GM19099 (cell line): ENCODE results near the gene FAM241A.

Source experiments
- POLR2A ChIP-seq: IDR thresholded peaks from 3 replicates; pipeline ENCODE4 v1.6.1; 2011; ENCODE audit warnings: low read depth; ENCODE audit not compliant: insufficient read length; ENCODE audit errors: extremely low read depth

Gene FAM241A

DNA sequence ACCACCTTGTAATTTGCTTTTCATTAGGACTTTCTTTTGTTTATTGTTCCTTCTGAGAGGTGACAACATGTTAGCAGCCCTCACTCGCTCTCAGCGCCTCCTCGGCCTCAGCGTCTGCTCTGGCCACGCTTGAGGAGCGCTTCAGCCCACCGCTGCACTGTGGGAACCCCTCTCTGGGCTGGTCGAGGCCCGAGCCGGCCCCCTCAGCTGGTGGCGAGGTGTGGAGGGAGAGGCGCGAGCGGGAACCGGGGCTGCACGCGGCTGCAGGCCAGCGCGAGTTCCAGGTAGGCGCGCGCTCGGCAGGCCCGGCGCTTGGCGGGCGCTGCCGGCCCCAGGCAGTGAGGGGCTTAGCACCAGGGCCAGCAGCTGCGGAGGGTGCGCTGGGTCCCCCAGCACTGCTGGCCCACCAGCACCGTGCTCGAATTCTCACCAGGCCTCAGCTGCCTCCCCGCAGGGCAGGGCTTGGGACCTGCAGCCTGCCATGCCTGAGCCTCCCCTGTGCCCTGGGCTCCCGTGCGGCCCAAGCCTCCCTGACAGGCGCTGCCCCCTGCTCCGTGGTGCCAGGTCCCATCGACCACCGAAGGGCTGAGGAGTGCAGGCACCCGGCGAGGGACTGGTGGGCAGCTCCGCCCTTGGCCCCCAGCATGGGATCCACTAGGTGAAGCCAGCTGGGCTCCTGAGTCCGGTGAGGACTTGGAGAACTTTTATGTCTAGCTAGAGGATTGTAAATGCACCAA lies 77.1 kb downstream of the FAM241A start:
- no peak for TF ChIP-seq POLR2A

DNA sequence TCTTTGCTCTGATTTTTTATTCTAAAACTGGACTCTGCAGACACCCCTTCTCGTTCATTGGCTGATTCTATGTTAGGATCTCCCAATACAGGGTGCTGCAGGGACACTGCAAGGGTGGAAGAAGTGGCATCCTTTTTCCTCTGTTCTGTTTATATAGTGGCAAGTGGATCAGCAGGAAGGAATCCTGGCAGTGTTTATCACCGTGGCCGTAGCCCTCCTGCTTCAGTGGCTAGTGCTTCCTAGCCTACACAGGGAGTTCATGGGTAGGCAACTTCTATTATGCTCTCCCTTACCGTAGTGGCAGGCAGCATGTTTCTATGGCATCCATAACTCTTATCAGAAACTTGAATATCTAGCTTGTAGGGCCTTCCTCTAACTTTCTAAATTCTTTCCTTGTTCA lies 79.9 kb downstream of the FAM241A start:
- no peak for TF ChIP-seq POLR2A

DNA sequence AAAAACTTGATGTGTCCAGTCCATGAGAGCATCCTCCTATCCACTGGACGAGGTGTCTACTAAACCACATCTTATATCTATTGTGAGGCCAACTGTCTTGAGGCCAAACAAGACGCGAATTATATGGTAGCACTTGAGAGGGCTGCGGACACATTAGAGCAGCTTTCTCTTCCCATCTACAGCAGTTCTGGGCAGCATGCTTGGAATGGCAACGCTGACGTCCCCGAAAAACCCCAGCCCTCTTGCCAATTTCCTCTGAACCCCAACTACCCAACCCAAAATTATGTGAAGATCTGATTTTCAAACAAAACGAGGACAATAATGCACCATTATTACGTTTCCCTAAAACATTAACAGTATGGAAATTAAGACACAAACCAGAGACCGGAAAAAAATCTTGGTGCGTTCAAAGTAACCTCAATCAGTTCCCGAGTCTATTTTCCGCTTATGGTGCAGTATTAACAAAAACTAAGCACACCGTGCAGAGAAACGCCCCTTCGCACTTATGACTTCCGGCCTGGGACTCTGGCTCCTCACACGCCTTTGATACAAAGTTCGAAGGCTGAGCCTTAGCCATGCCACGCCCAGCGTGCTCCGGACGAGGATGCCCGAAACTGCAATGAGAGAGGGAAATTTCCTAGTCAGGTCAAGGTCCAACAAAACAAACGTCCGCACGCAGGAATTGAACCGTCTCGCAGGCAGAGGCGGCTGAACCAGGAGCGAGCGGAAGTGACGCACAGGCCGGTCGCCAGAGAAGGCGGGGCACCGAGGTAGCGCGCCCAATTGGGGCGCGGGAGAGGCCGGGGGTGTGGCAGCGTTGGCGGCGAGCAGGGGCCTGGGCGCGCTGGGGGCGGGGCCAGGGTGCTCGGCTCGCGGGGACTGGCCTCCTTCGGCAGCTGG lies 85.9 kb downstream of the FAM241A start:
- TF ChIP-seq POLR2A: peak; percentile 73

DNA sequence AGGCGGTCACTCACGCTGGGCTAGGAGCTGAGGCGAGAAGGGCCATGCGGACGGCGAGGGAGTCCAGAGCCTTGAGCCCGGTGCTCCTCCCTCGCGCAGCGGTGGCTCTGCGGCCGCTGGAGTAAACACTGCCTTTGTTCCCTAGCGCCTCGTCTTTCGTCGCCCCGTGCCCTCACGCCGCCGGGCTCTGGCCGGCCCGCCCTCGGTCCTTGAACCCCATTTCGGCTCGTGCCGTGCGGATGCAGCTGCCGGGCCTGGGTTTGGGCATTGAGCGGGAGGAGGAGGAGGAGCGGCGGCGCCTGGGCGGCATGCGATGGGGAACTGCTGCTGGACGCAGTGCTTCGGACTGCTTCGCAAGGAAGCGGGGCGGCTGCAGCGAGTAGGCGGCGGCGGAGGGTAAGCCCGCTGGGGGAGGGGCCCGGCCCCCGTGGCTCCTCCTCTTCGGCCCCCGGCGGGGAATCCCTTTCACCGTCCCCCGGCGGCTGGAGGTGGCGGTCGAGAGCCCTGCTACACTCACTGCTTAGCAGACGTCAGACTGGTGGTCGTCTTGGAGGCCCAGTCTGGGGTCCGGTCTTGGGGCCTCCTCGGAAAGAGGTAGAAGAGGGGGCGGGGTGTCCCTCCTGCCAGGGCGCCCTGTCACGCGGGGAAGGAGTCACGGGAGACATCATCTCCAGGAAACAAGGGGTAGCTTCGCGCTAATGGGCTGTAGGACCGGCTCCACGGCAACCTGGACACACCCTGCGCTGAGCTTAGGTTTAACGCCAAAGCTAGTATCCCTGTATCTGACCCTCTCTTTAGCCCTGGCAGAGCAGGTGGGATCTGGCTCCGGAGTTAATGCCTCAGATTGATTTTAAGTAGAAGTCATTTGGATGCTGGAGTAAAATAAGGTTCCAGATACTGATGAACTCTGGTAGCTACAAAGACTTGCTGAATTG lies 86.8 kb downstream of the FAM241A start, which contains the start of gene AP1AR:
Gene AP1AR (plus strand): TSS at position 9 of the 935 bp plus-strand sequence. CDS start 305 bp downstream, at position 314.
- TF ChIP-seq POLR2A: peak; percentile 80

DNA sequence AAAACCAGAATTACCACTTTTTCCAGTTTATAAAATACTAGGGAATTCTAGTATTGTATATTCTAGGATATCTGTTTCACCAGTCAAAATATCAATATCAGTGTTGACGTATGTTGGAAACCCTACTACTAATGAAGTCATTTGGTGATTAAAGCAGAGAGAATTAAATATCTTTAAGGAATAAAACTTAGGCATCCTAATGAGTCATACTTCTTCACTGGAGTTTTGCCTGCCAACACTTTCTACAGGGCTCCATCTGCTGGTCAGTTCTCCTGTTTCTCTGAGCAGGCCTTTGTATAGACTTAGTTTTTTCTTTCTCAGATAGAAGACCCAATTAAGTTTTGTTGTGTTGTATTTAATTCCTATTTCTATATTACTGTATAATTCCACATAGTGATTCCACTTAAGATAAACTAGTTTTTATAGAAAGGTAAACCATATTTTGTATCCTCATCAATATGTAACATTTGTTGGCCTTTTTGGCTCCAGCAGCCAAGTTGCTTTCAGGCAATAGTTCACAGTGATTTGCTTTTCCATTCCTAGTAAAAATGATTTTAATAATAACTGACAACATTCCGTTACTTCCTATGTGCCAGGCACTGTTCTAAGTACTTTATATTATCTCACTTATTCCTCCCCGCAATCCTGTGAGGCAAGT lies 89.8 kb downstream of the FAM241A start:
- TF ChIP-seq POLR2A: no peak

GRCh38 chr4:112236040-112236439 lies 90.8 kb downstream of the FAM241A start:
- no peak for TF ChIP-seq POLR2A

DNA sequence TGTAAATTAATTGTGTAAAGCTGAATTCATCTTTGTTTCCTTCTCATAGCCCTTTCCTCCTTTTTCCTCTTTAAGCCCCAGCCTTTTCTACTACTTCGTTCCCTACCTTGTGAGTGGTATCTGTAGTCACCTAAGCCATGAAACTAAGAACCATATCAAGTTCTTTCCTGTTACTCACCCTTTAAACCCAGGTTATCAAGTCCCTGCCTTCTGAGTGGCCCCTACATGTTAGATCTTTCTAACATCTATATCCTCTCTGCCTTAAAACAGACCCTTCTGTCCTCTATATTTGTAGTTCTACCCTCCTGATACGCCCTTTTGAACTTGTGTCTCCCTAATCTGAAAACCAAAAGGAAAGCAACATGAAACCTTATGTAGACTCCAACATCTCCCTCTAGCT lies 93.6 kb downstream of the FAM241A start:
- TF ChIP-seq POLR2A: no peak
